Measurements from ENCODE around the gene FBXL13. TPM values are rescaled to one million over a fixed set of nuclear protein-coding genes. Genes with fewer than 3 reads are reported as not detected.

Gene FBXL13
- total RNA-seq, 4 donors from 2014 or later, result 0.52 to 1.7 (median 1.1) TPM

- Histone ChIP-seq H3K9me3 (no peaks in the 10 kb centered on the region), H3K4me3 (no peak overlapping the region), H3K27me3 (no peaks in the 10 kb centered on the region), H3K27ac (replicated peaks in 1 of 4) (no peak overlapping the region), H3K36me3 (no peaks in the 10 kb centered on the region), H3K4me1 (no peaks in the 10 kb centered on the region)
- 52% methylated on average over 6 of the region's 6 CpGs for WGBS
- intact Hi-C loops (cut with DNase I), result no loop called here
- TF ChIP-seq EP300 (IDR thresholded peaks at IDR 0.05) (no peak), POLR2AphosphoS5 (IDR thresholded peaks at IDR 0.05) (no peak), POLR2A (IDR thresholded peaks at IDR 0.05; ENCODE audit: low read depth) (no peak), CTCF (IDR thresholded peaks at IDR 0.05) (no peak)
- no peak for DNase-seq (ENCODE audit: extremely low spot score)
These were observed 191.3 kb downstream of the FBXL13 start for GRCh38 chr7:102883098-102883860.

- WGBS, result 93% methylated on average over 3 of the region's 3 CpGs
- no peak overlapping the region for H3K27ac ChIP-seq (replicated peaks in 1 of 4)
- no peaks in the 10 kb centered on the region for H3K36me3 ChIP-seq
- H3K4me3 ChIP-seq, result no peak overlapping the region
- intact Hi-C loops (cut with DNase I), result no loop called here
- TF ChIP-seq CTCF (IDR thresholded peaks at IDR 0.05), result no peak
- TF ChIP-seq POLR2A (IDR thresholded peaks at IDR 0.05; ENCODE audit: low read depth), result no peak
- no peaks in the 10 kb centered on the region for H3K9me3 ChIP-seq
- peaks cover 0 to 11% (median 4%) of the 10 kb centered on the region in 4 donors for H3K4me1 ChIP-seq
- H3K27me3 ChIP-seq, result no peaks in the 10 kb centered on the region
- DNase-seq (ENCODE audit: extremely low spot score), result no peak
These were observed 198.8 kb downstream of the FBXL13 start for GRCh38 chr7:102875700-102876295.

- Histone ChIP-seq H3K9me3 (no peaks in the 10 kb centered on the region), H3K4me3 (no peak overlapping the region), H3K27ac (replicated peaks in 1 of 4) (no peak overlapping the region), H3K27me3 (no peaks in the 10 kb centered on the region), H3K36me3 (no peaks in the 10 kb centered on the region), H3K4me1 (peaks cover 0 to 11% (median 4%) of the 10 kb centered on the region in 4 donors)
- WGBS, result 80% methylated on average over 1 of the region's 1 CpG
- intact Hi-C loops (cut with DNase I), result no loop called here
- TF ChIP-seq POLR2A (IDR thresholded peaks at IDR 0.05; ENCODE audit: low read depth), result no peak
- no peak for TF ChIP-seq EP300 (IDR thresholded peaks at IDR 0.05)
- TF ChIP-seq CTCF (IDR thresholded peaks at IDR 0.05), result no peak
- TF ChIP-seq POLR2AphosphoS5 (IDR thresholded peaks at IDR 0.05), result no peak
- DNase-seq (ENCODE audit: extremely low spot score), result no peak
These were observed 199.6 kb downstream of the FBXL13 start for GRCh38 chr7:102874966-102875365.

GRCh38 chr7:102874166-102874829 is 200.3 kb downstream of the FBXL13 start:
- WGBS, result 70% methylated on average over 5 of the region's 5 CpGs
- H3K4me1 ChIP-seq, result peaks cover 0 to 11% (median 4%) of the 10 kb centered on the region in 4 donors

More at GRCh38 chr7:102874166-102874829, 200.3 kb downstream of the FBXL13 start:
- peak; percentile 37 for DNase-seq (ENCODE audit: extremely low spot score)
- Histone ChIP-seq H3K27ac (replicated peaks in 1 of 4) (no peak overlapping the region), H3K4me3 (no peak overlapping the region), H3K9me3 (no peaks in the 10 kb centered on the region), H3K36me3 (no peaks in the 10 kb centered on the region), H3K27me3 (no peaks in the 10 kb centered on the region)
- intact Hi-C loops (cut with DNase I), result no loop called here
- no peak for TF ChIP-seq POLR2A (IDR thresholded peaks at IDR 0.05; ENCODE audit: low read depth)
- no peak for TF ChIP-seq CTCF (IDR thresholded peaks at IDR 0.05)
- no peak for TF ChIP-seq EP300 (IDR thresholded peaks at IDR 0.05)
- TF ChIP-seq POLR2AphosphoS5 (IDR thresholded peaks at IDR 0.05), result no peak
